Esophagus squamous epithelium (tissue), 4 donors: ENCODE data around the gene RAP2B.

ENCODE experiments used
- CTCF ChIP-seq, 6 experiments: fragments of 450-650 bp in 4 of 6; fragments of 200-600 bp in 2 of 6; sonication (generic) in 2 of 6; IDR thresholded peaks; one replicate each; pipeline ENCODE4 v1.5.1; 2016 to 2019; ENCODE audit warnings: antibody characterized with exemption in 6 of 6, mild to moderate bottlenecking in 4 of 6, moderate library complexity in 4 of 6
- POLR2A ChIP-seq, 4 donors: fragments of 450-650 bp; IDR thresholded peaks; one replicate each; pipeline ENCODE4 v1.6.1; 2017; ENCODE audit warnings: antibody characterized with exemption in 4 of 4, mild to moderate bottlenecking in 4 of 4, moderate library complexity in 3 of 4

GRCh38 chr3:153216928-153217327 is 54.9 kb downstream of the RAP2B start:
- TF ChIP-seq POLR2A (IDR thresholded peaks at IDR 0.05): no peak
- no peak for TF ChIP-seq CTCF (IDR thresholded peaks at IDR 0.05)
